HEK293 (cell line): ENCODE results near the gene SSBP2.

ENCODE experiments used
- CTCF ChIA-PET: fragments of 350-600 bp; formaldehyde crosslinking; extraction: SDS; loops from one replicate; lab custom pipeline; 2021; ENCODE audit warnings: antibody characterized with exemption; lab: Yijun Ruan, JAX
- POLR2A ChIA-PET: fragments of 300-600 bp; formaldehyde crosslinking; extraction: SDS; loops from one replicate; lab custom pipeline; 2020; ENCODE audit warnings: antibody characterized with exemption, inconsistent platforms; lab: Yijun Ruan, JAX
- H3K27ac ChIP-seq: fragments of 200-500 bp; sonication (Bioruptor generic); 2 replicates; pipeline ENCODE4 v1.5.1; 2014; ENCODE audit warnings: low read depth, low read length, control low read depth, inconsistent platforms; ENCODE audit errors: extremely low read depth
- H3K36me3 ChIP-seq, 2 experiments: fragments of 200-500 bp in 1 of 2; sonication (Bioruptor generic) in 1 of 2; 1 replicate in 1 of 2; 2 replicates in 1 of 2; pipeline ENCODE4 v1.5.1; 2014 to 2017; ENCODE audit warnings: inconsistent platforms in 2 of 2, low read length in 2 of 2; ENCODE audit not compliant: control insufficient read depth in 2 of 2, insufficient read depth in 1 of 2
- H3K4me1 ChIP-seq: fragments of 200-500 bp; sonication (Bioruptor generic); 2 replicates; pipeline ENCODE4 v1.5.1; 2014; ENCODE audit warnings: mild to moderate bottlenecking, low read length, inconsistent platforms; ENCODE audit not compliant: control insufficient read depth, insufficient read depth
- H3K4me3 ChIP-seq: 2 replicates; pipeline ENCODE4 v1.5.1; 2011; ENCODE audit warnings: low read depth, mild to moderate bottlenecking, control low read depth, low read length, moderate library complexity
- H3K9me3 ChIP-seq: fragments of 200-500 bp; sonication (Bioruptor generic); 2 replicates; pipeline ENCODE4 v1.5.1; 2014; ENCODE audit warnings: low read depth, low read length, inconsistent platforms; ENCODE audit not compliant: control insufficient read depth, insufficient read depth
- EGR2 ChIP-seq: fragments of 450-650 bp; formaldehyde crosslinking; IDR thresholded peaks from 2 replicates; pipeline ENCODE4 v1.5.1; 2016; ENCODE audit warnings: low read depth, missing biosample characterization, missing genetic modification characterization
- KLF16 ChIP-seq: fragments of 450-650 bp; formaldehyde crosslinking; IDR thresholded peaks from 2 replicates; pipeline ENCODE4 v1.5.1; 2017; ENCODE audit warnings: missing biosample characterization, missing genetic modification characterization
- KLF7 ChIP-seq: fragments of 450-650 bp; formaldehyde crosslinking; IDR thresholded peaks from 2 replicates; pipeline ENCODE4 v1.5.1; 2016; ENCODE audit warnings: missing biosample characterization, missing genetic modification characterization, borderline replicate concordance
- SALL2 ChIP-seq: fragments of 450-650 bp; formaldehyde crosslinking; IDR thresholded peaks from 2 replicates; pipeline ENCODE4 v1.5.0; 2017; ENCODE audit warnings: missing biosample characterization, mild to moderate bottlenecking, missing genetic modification characterization, borderline replicate concordance
- ZBTB1 ChIP-seq: fragments of 450-650 bp; formaldehyde crosslinking; IDR thresholded peaks from 2 replicates; pipeline ENCODE4 v1.5.1; 2016; ENCODE audit warnings: missing biosample characterization, missing genetic modification characterization
- ZBTB17 ChIP-seq: fragments of 450-650 bp; formaldehyde crosslinking; IDR thresholded peaks from 2 replicates; pipeline ENCODE4 v1.5.1; 2016; ENCODE audit warnings: missing biosample characterization, missing genetic modification characterization
- ZBTB21 ChIP-seq: fragments of 450-650 bp; formaldehyde crosslinking; IDR thresholded peaks from 2 replicates; pipeline ENCODE4 v1.5.1; 2017; ENCODE audit warnings: missing biosample characterization, missing genetic modification characterization
- ZNF133 ChIP-seq: fragments of 450-650 bp; formaldehyde crosslinking; IDR thresholded peaks from 2 replicates; pipeline ENCODE4 v1.5.1; 2016; ENCODE audit warnings: missing biosample characterization, missing genetic modification characterization
- ZNF155 ChIP-seq: fragments of 450-650 bp; formaldehyde crosslinking; IDR thresholded peaks from 2 replicates; pipeline ENCODE4 v1.5.1; 2016; ENCODE audit warnings: missing biosample characterization, missing genetic modification characterization
- ZNF221 ChIP-seq: fragments of 450-650 bp; formaldehyde crosslinking; IDR thresholded peaks from 2 replicates; pipeline ENCODE4 v1.5.1; 2017; ENCODE audit warnings: missing biosample characterization, missing genetic modification characterization, borderline replicate concordance
- ZNF23 ChIP-seq: fragments of 450-650 bp; formaldehyde crosslinking; IDR thresholded peaks from 2 replicates; pipeline ENCODE4 v1.5.1; 2016; ENCODE audit warnings: missing biosample characterization, missing genetic modification characterization, borderline replicate concordance
- ZNF274 ChIP-seq, 2 experiments: fragments of 200-500 bp in 1 of 2; fragments of 450-650 bp in 1 of 2; sonication (Bioruptor generic) in 1 of 2; formaldehyde crosslinking in 1 of 2; IDR thresholded peaks; 2 replicates each; pipeline versions ENCODE4 v1.5.1 to v1.6.1; 2014 to 2016; ENCODE audit warnings: borderline replicate concordance in 1 of 2, inconsistent platforms in 1 of 2, low read length in 1 of 2, missing biosample characterization in 1 of 2, missing genetic modification characterization in 1 of 2
- ZNF341 ChIP-seq: fragments of 450-650 bp; formaldehyde crosslinking; IDR thresholded peaks from 2 replicates; pipeline ENCODE4; 2016; ENCODE audit warnings: low read depth, missing biosample characterization, missing genetic modification characterization
- ZNF394 ChIP-seq: fragments of 450-650 bp; formaldehyde crosslinking; IDR thresholded peaks from 2 replicates; pipeline ENCODE4 v1.5.1; 2016; ENCODE audit warnings: missing biosample characterization, missing genetic modification characterization, mild to moderate bottlenecking, moderate library complexity, borderline replicate concordance
- ZNF423 ChIP-seq: fragments of 450-650 bp; formaldehyde crosslinking; IDR thresholded peaks from 2 replicates; pipeline ENCODE4 v1.5.1; 2016; ENCODE audit warnings: missing biosample characterization, missing genetic modification characterization
- ZNF426 ChIP-seq: fragments of 450-650 bp; formaldehyde crosslinking; IDR thresholded peaks from 2 replicates; pipeline ENCODE4 v1.5.1; 2017; ENCODE audit warnings: missing biosample characterization, missing genetic modification characterization, mild to moderate bottlenecking, inconsistent platforms, moderate library complexity
- ZNF48 ChIP-seq: fragments of 450-650 bp; formaldehyde crosslinking; IDR thresholded peaks from 2 replicates; pipeline ENCODE4 v1.5.1; 2016; ENCODE audit warnings: missing biosample characterization, missing genetic modification characterization
- ZNF510 ChIP-seq: fragments of 450-650 bp; formaldehyde crosslinking; IDR thresholded peaks from 2 replicates; pipeline ENCODE4 v1.5.1; 2018; ENCODE audit warnings: mild to moderate bottlenecking, missing genetic modification characterization, missing biosample characterization; ENCODE audit not compliant: insufficient replicate concordance
- ZNF514 ChIP-seq: fragments of 450-650 bp; formaldehyde crosslinking; IDR thresholded peaks from 2 replicates; pipeline ENCODE4 v1.5.1; 2016; ENCODE audit warnings: missing biosample characterization, missing genetic modification characterization
- ZNF529 ChIP-seq: fragments of 450-650 bp; formaldehyde crosslinking; IDR thresholded peaks from 2 replicates; pipeline ENCODE4 v1.5.1; 2017; ENCODE audit warnings: missing genetic modification characterization, missing biosample characterization; ENCODE audit not compliant: insufficient replicate concordance
- ZNF548 ChIP-seq: fragments of 450-650 bp; formaldehyde crosslinking; IDR thresholded peaks from 2 replicates; pipeline ENCODE4 v1.5.1; 2016; ENCODE audit warnings: missing biosample characterization, missing genetic modification characterization
- ZNF560 ChIP-seq: fragments of 450-650 bp; formaldehyde crosslinking; IDR thresholded peaks from 2 replicates; pipeline ENCODE4 v1.5.1; 2017; ENCODE audit warnings: missing biosample characterization, missing genetic modification characterization, borderline replicate concordance
- ZNF571 ChIP-seq: fragments of 450-650 bp; formaldehyde crosslinking; IDR thresholded peaks from 2 replicates; pipeline ENCODE4 v1.5.0; 2017; ENCODE audit warnings: missing biosample characterization, missing genetic modification characterization
- ZNF654 ChIP-seq: fragments of 450-650 bp; formaldehyde crosslinking; IDR thresholded peaks from 2 replicates; pipeline ENCODE4 v1.5.1; 2016; ENCODE audit warnings: low read depth, missing biosample characterization, missing genetic modification characterization
- ZNF670 ChIP-seq: fragments of 450-650 bp; formaldehyde crosslinking; IDR thresholded peaks from 2 replicates; pipeline ENCODE4 v1.5.1; 2016; ENCODE audit warnings: missing biosample characterization, missing genetic modification characterization, low read depth
- ZNF707 ChIP-seq: fragments of 450-650 bp; formaldehyde crosslinking; IDR thresholded peaks from 2 replicates; pipeline ENCODE4 v1.5.1; 2016; ENCODE audit warnings: missing biosample characterization, missing genetic modification characterization
- ZNF768 ChIP-seq: fragments of 450-650 bp; formaldehyde crosslinking; IDR thresholded peaks from 2 replicates; pipeline ENCODE4 v1.5.1; 2018; ENCODE audit warnings: missing biosample characterization, mild to moderate bottlenecking, missing genetic modification characterization
- ZNF792 ChIP-seq: fragments of 450-650 bp; formaldehyde crosslinking; IDR thresholded peaks from 2 replicates; pipeline ENCODE4 v1.5.1; 2016; ENCODE audit warnings: missing biosample characterization, missing genetic modification characterization
- TF ChIP-seq, protein P1 (sequence below): fragments of 450-650 bp; formaldehyde crosslinking; IDR thresholded peaks from 2 replicates; pipeline ENCODE4 v1.5.1; 2016; ENCODE audit warnings: missing biosample characterization, missing genetic modification characterization

The SSBP2 gene

DNA sequence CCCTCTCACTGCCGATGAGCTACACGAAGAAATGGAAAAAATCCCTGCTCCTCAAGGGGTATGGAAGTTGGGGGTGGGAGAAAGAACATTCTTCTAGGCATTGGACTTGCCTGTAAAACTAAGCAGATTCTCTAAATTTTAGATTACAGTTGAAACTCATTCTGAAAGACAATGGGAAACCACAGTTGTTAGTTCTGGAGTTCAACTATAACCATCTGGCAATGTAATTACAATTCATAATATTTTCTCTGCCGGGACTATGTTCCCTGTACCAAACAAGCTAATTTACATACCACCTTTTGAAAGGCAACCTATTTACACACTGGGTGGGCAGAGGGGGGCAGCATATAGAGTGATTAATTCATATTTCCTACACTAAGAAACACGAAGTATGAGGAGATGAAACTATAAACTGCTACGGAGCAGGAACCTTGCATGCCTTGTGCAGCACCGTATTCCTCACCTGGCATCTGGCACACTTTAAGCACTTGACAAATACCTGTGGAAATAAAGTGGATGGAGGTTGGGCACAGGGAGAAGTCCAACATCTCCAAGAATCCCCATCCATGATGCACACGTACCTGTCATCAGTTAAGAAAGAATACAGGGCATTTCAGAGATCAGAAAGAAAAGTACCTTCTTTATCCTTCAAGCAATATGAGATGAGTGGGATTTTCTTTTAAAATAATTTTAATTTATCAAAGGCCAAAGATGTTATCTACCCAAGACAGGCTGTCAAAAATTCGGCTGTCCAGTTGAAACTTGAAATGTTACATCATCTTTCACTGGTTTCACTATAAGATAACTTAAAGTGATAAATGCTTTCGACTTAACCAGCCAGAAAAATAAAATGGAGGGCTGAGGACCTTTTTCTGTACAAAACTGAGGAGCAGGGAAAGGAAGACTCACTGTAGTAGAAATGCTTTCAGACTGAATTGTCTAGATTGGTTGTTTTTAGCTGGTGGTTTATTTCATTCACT lies 54.2 kb downstream of the SSBP2 start:
- CTCF ChIA-PET: interaction anchor here (0.5 kb wide), 1 partner anchor 14 kb away, joined by 3 read pairs; no protein-coding TSS in a partner anchor
- Histone ChIP-seq H3K9me3 (no peaks in the 10 kb centered on the region), H3K36me3 (no peaks in the 10 kb centered on the region), H3K27ac (no peak overlapping the region), H3K4me3 (no peak overlapping the region), H3K4me1 (no peaks in the 10 kb centered on the region)
- POLR2A ChIA-PET: no interaction called here
- TF ChIP-seq SALL2 (tag by site-specific recombination) (no peak), EGR2 (tag by site-specific recombination) (no peak), ZNF394 (tag by site-specific recombination) (no peak), ZNF133 (tag by site-specific recombination) (no peak), ZNF571 (tag by site-specific recombination) (no peak), ZNF221 (tag by site-specific recombination) (no peak), ZNF560 (tag by site-specific recombination) (no peak), ZNF426 (no peak), ZNF707 (tag by site-specific recombination) (no peak), ZNF514 (tag by site-specific recombination) (no peak), ZNF792 (no peak), ZNF529 (tag by site-specific recombination) (no peak), ZNF341 (tag by site-specific recombination) (no peak), ZNF510 (no peak)
- TF ChIP-seq, protein P1, sequence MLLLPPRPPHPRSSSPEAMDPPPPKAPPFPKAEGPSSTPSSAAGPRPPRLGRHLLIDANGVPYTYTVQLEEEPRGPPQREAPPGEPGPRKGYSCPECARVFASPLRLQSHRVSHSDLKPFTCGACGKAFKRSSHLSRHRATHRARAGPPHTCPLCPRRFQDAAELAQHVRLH (tag by site-specific recombination): no peak
- TF ChIP-seq, all 188 proteins: peak for 0

DNA sequence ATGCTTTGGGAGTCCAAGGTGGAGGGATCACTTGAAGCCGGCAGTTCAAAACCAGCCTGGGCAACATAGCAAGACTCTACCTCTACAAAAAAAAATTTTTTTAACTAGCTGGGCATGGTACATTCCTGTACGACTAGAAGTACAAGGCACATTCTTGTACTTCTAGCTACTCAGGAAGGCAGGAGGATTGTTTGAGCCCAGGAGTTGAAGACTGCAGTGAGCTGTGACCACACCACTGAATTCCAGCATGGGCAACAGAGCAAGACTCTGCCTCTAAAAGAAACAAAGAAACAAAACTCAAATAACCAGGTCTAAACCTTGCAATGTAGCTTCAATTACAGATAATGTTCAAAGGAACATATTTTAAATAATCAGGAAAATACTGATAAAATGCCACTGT lies 56.2 kb downstream of the SSBP2 start:
- Histone ChIP-seq H3K4me3 (no peak overlapping the region), H3K36me3 (no peaks in the 10 kb centered on the region), H3K4me1 (no peaks in the 10 kb centered on the region), H3K9me3 (no peaks in the 10 kb centered on the region)
- ChIA-PET CTCF (no interaction called here), POLR2A (no interaction called here)
- no peak for TF ChIP-seq ZNF23 (tag by site-specific recombination)
- no peak for TF ChIP-seq ZNF155 (tag by site-specific recombination)
- no peak for TF ChIP-seq ZNF670 (tag by site-specific recombination)
- TF ChIP-seq, all 188 proteins: peak for 0
- H3K27ac ChIP-seq: no peak overlapping the region

DNA sequence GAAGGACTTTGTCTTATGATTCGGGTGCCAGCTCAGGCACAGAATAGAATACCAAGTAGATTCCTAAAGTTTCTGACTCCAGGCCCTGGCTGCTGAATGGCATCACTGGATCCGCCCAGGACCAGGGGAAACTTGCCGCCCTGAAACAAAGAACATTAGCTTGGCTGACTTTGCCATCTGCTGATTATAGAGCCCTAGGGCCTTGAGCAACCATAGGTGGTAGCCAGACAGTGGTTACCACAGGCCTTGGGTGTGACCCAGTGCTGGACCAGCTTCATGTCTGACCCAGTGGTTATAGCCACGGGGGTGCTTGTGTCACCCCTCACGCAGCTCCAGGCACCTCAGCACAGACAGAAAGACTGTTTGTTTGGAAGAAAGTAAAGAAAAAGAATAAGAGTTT lies 62.7 kb downstream of the SSBP2 start:
- Histone ChIP-seq H3K27ac (no peak overlapping the region), H3K4me1 (no peaks in the 10 kb centered on the region), H3K4me3 (no peak overlapping the region), H3K9me3 (no peaks in the 10 kb centered on the region), H3K36me3 (no peaks in the 10 kb centered on the region)
- ChIA-PET CTCF (no interaction called here), POLR2A (no interaction called here)
- TF ChIP-seq KLF7 (tag by site-specific recombination) (no peak), ZNF274 (IDR thresholded peaks at IDR 0.05; ENCODE audit: low read length) (no peak), ZNF274 (tag by site-specific recombination; IDR thresholded peaks at IDR 0.05; ENCODE audit: borderline replicate concordance) (no peak), KLF16 (no peak), ZNF394 (tag by site-specific recombination) (no peak), ZNF48 (no peak), ZBTB1 (tag by site-specific recombination) (no peak), ZNF423 (tag by site-specific recombination) (no peak), ZNF426 (no peak), ZNF768 (tag by site-specific recombination) (no peak), ZNF654 (tag by site-specific recombination) (no peak), ZNF548 (tag by site-specific recombination) (no peak), ZNF792 (no peak), ZBTB21 (tag by site-specific recombination) (no peak), ZBTB17 (tag by site-specific recombination) (no peak)
